ENCODE measurements around the gene TRIP13.

TRIP13 gene

DNA sequence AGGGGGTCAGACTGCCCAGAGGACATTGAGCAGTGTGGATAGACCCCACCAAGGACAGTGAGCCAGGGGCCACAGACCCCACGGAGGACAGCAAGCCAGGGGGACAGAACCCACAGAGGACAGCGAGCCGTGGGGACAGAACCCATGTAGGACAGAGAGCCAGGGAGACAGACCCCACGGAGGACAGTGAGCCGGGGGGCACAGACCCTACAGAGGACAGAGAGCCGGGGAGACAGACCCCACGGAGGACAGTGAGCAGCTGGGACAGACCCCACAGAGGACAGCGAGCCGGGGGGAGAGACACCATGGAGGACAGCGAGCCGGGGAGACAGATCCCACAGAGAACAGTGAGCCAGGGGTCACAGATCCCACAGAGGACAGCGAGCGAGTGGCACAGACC, 38.5 kb upstream of the TRIP13 start:
- TF ChIP-seq, protein P1, sequence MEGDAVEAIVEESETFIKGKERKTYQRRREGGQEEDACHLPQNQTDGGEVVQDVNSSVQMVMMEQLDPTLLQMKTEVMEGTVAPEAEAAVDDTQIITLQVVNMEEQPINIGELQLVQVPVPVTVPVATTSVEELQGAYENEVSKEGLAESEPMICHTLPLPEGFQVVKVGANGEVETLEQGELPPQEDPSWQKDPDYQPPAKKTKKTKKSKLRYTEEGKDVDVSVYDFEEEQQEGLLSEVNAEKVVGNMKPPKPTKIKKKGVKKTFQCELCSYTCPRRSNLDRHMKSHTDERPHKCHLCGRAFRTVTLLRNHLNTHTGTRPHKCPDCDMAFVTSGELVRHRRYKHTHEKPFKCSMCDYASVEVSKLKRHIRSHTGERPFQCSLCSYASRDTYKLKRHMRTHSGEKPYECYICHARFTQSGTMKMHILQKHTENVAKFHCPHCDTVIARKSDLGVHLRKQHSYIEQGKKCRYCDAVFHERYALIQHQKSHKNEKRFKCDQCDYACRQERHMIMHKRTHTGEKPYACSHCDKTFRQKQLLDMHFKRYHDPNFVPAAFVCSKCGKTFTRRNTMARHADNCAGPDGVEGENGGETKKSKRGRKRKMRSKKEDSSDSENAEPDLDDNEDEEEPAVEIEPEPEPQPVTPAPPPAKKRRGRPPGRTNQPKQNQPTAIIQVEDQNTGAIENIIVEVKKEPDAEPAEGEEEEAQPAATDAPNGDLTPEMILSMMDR (IDR thresholded peaks at IDR 0.05; ENCODE audit: low read depth, low read length, missing control alignments): no peak
- no peak overlapping the region for H3K4me3 ChIP-seq (ENCODE audit: low read depth, low read length)
- DNase-seq (ENCODE audit: low read depth): no peak
- in situ Hi-C loops (cut with HindIII; ENCODE audit: low sequenced_read_pairs): no loop called here

GRCh38 chr5:854966-855743, 37.5 kb upstream of the TRIP13 start:
- TF ChIP-seq, protein P1 (IDR thresholded peaks at IDR 0.05; ENCODE audit: low read depth, low read length, missing control alignments): no peak
- no peak for DNase-seq (ENCODE audit: low read depth)
- no peak overlapping the region for H3K4me3 ChIP-seq (ENCODE audit: low read depth, low read length)
- in situ Hi-C loops (cut with HindIII; ENCODE audit: low sequenced_read_pairs): no loop called here

GRCh38 chr5:855771-856530, 36.7 kb upstream of the TRIP13 start:
- H3K4me3 ChIP-seq (ENCODE audit: low read depth, low read length): no peak overlapping the region
- in situ Hi-C loops (cut with HindIII; ENCODE audit: low sequenced_read_pairs): no loop called here
- DNase-seq (ENCODE audit: low read depth): no peak
- TF ChIP-seq, protein P1 (IDR thresholded peaks at IDR 0.05; ENCODE audit: low read depth, low read length, missing control alignments): no peak

DNA sequence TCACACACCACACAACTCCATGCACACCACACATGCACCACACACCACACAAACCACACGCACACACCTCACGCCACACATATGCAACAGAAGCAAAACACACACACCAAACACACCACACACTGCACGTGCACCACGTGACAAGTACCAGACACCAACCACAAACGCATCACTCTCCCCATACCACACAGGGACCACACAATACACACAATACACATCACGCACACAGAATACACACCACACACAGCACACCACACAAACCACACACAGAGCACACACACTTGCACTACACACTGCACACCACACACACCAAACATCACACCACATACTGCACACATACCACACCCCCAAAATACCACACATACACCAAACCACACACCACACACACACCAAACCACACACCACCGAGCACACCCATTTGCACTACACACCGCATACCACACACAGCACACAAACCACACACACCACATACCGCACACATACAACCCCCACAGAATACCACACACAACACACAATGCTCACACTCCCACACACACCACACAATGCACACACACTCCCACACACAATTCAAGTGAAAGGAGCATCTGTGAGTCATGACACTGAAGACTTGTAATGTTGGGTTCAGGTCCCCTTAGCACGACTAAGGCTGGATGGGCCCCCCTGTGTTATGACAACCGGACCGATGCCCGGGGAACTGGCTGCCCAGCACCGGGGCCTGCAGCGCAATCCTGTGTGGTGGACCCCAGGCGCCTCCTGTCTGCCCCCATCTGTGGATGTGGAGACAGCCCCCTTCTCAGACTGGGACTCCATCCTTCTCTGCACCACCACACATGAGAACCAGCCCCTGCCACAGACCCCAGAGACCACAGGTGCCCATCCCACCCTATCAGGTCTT, 35.9 kb upstream of the TRIP13 start:
- TF ChIP-seq, protein P1 (IDR thresholded peaks at IDR 0.05; ENCODE audit: low read depth, low read length, missing control alignments): no peak
- in situ Hi-C loops (cut with HindIII; ENCODE audit: low sequenced_read_pairs): no loop called here
- no peak for DNase-seq (ENCODE audit: low read depth)
- no peak overlapping the region for H3K4me3 ChIP-seq (ENCODE audit: low read depth, low read length)

DNA sequence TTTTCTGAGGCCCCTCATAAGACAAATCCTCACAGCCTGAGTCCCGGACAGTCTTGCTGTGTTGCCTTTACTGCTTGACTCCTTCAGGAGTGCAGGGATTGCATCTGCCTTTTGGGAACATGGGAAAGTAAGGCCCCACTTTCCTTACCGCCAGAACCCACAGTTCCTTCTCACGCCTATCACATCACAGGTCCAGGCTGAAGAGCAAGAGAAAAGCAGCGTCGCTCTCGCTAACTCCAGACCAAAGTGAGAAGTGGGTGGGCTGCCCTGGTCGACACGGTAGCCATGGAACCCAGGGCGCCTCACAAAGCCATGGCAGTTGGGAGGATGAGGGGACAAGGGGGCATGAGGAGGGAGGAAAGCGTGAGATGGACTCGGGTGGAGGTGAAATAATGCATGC, 34.0 kb upstream of the TRIP13 start:
- no peak for DNase-seq (ENCODE audit: low read depth)
- no peak overlapping the region for H3K4me3 ChIP-seq (ENCODE audit: low read depth, low read length)
- TF ChIP-seq, protein P1 (IDR thresholded peaks at IDR 0.05; ENCODE audit: low read depth, low read length, missing control alignments): no peak
- in situ Hi-C loops (cut with HindIII; ENCODE audit: low sequenced_read_pairs): no loop called here

DNA sequence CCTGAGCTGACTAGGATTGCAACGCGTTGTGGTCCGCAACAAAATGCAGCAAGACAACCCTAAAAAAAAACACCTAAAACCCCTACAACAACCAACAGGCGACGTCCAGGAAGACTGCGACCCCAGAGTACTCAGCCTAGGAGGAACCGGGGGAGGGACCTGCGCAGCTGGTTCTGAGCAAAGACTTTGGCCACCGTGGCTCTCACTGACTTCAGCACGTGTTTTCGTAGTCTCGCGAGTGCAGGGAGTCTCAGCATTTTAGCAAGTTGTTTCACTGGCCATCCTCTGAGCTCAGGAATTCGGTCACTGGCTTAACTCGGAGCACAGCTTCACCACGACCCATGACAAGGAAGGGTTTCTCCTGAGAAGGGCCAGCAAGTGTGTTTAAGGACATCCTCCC, 33.3 kb upstream of the TRIP13 start:
- in situ Hi-C loops (cut with HindIII; ENCODE audit: low sequenced_read_pairs): no loop called here
- no peak overlapping the region for H3K4me3 ChIP-seq (ENCODE audit: low read depth, low read length)
- no peak for DNase-seq (ENCODE audit: low read depth)
- TF ChIP-seq, protein P1 (IDR thresholded peaks at IDR 0.05; ENCODE audit: low read depth, low read length, missing control alignments): no peak

All from astrocyte of the cerebellum (primary cell).